ENCODE measurements around the gene SAFB.

DNA sequence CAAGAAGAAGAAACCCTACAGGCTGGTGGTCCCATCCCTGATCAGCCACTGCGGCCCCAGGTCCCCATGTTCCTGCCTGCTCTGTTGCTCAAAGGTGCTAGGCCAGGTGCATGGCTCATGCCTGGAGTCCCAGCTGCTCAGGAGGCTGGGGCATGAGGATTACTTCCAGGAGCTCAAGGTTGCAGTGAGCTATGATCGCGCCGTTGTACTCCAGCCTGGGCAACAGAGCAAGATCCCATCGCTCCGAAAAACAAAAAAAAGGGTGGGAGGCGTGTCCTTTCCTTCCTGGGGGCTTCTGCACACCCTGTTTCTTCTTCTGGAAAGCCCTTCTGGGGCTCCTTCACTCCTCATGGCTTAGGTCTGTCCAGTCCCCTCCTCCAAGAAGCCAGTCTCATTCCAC, 43.2 kb upstream of the SAFB start:
- TF ChIP-seq, protein P1, sequence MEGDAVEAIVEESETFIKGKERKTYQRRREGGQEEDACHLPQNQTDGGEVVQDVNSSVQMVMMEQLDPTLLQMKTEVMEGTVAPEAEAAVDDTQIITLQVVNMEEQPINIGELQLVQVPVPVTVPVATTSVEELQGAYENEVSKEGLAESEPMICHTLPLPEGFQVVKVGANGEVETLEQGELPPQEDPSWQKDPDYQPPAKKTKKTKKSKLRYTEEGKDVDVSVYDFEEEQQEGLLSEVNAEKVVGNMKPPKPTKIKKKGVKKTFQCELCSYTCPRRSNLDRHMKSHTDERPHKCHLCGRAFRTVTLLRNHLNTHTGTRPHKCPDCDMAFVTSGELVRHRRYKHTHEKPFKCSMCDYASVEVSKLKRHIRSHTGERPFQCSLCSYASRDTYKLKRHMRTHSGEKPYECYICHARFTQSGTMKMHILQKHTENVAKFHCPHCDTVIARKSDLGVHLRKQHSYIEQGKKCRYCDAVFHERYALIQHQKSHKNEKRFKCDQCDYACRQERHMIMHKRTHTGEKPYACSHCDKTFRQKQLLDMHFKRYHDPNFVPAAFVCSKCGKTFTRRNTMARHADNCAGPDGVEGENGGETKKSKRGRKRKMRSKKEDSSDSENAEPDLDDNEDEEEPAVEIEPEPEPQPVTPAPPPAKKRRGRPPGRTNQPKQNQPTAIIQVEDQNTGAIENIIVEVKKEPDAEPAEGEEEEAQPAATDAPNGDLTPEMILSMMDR (IDR thresholded peaks at IDR 0.05), result no peak
- TF ChIP-seq POLR2AphosphoS5 (IDR thresholded peaks at IDR 0.05) (no peak), POLR2A (IDR thresholded peaks at IDR 0.05) (no peak)

Data from gastroesophageal sphincter (tissue), 3 donors.